Gastroesophageal sphincter (tissue), 3 donors: ENCODE results near the gene CLEC18A.
"Not testable (repeated sequence)": the region's sequence is repeated elsewhere in the genome, so short reads cannot be mapped to it uniquely, and the experiment has no call there.

Source experiments
- EP300 ChIP-seq: sonication (generic); formaldehyde crosslinking; IDR thresholded peaks from one replicate; pipeline ENCODE4 v1.6.1; 2017; ENCODE audit warnings: antibody characterized with exemption, mild to moderate bottlenecking
- TF ChIP-seq, protein P1 (sequence below), 4 experiments: fragments of 200-600 bp in 2 of 4; fragments of 450-650 bp in 2 of 4; sonication (generic) in 1 of 4; IDR thresholded peaks; one replicate each; pipeline ENCODE4 v1.5.1; 2017 to 2019; ENCODE audit warnings: antibody characterized with exemption in 4 of 4, mild to moderate bottlenecking in 2 of 4, moderate library complexity in 2 of 4

GRCh38 chr16:69952116-69952515 is 982 bp downstream of the CLEC18A start:
- not testable (repeated sequence) for TF ChIP-seq EP300
- TF ChIP-seq, protein P1, sequence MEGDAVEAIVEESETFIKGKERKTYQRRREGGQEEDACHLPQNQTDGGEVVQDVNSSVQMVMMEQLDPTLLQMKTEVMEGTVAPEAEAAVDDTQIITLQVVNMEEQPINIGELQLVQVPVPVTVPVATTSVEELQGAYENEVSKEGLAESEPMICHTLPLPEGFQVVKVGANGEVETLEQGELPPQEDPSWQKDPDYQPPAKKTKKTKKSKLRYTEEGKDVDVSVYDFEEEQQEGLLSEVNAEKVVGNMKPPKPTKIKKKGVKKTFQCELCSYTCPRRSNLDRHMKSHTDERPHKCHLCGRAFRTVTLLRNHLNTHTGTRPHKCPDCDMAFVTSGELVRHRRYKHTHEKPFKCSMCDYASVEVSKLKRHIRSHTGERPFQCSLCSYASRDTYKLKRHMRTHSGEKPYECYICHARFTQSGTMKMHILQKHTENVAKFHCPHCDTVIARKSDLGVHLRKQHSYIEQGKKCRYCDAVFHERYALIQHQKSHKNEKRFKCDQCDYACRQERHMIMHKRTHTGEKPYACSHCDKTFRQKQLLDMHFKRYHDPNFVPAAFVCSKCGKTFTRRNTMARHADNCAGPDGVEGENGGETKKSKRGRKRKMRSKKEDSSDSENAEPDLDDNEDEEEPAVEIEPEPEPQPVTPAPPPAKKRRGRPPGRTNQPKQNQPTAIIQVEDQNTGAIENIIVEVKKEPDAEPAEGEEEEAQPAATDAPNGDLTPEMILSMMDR (IDR thresholded peaks at IDR 0.05): not testable (repeated sequence)
